GM21723 (cell line): ENCODE data around the gene PKMYT1.

Experiments
- ATAC-seq: cut with Tn5 transposase; IDR thresholded peaks from one replicate; pipeline ENCODE4 v1.9.1; 2021; ENCODE audit warnings: mild to moderate bottlenecking, moderate library complexity; ENCODE audit not compliant: unreplicated experiment

Gene PKMYT1

GRCh38 chr16:3000540-3000939 is 20.3 kb upstream of the PKMYT1 start:
- no peak for ATAC-seq

GRCh38 chr16:2999929-3000328 is 19.7 kb upstream of the PKMYT1 start:
- no peak for ATAC-seq

- ATAC-seq: no peak
Measured at GRCh38 chr16:2996298-2996697, 16.1 kb upstream of the PKMYT1 start.

GRCh38 chr16:2992383-2993081 is 12.3 kb upstream of the PKMYT1 start:
- ATAC-seq: no peak

- no peak for ATAC-seq
Measured at GRCh38 chr16:2991566-2992261, 11.5 kb upstream of the PKMYT1 start.

GRCh38 chr16:2990891-2991290 is 10.6 kb upstream of the PKMYT1 start:
- ATAC-seq: no peak

GRCh38 chr16:2988590-2989099 is 8.4 kb upstream of the PKMYT1 start:
- ATAC-seq: no peak

- ATAC-seq: no peak
Measured at GRCh38 chr16:2987833-2988232, 7.6 kb upstream of the PKMYT1 start.

- no peak for ATAC-seq
Measured at GRCh38 chr16:2987286-2987685, 7.0 kb upstream of the PKMYT1 start.

GRCh38 chr16:2986623-2987188 is 6.5 kb upstream of the PKMYT1 start:
- no peak for ATAC-seq

GRCh38 chr16:2985893-2986355 is 5.7 kb upstream of the PKMYT1 start:
- no peak for ATAC-seq

GRCh38 chr16:2985462-2985861 is 5.2 kb upstream of the PKMYT1 start:
- ATAC-seq: no peak

GRCh38 chr16:2983706-2984136 is 3.5 kb upstream of the PKMYT1 start:
- no peak for ATAC-seq

GRCh38 chr16:2982402-2982801 is 2.2 kb upstream of the PKMYT1 start:
- no peak for ATAC-seq

- no peak for ATAC-seq
Measured at GRCh38 chr16:2981899-2982250, 1.6 kb upstream of the PKMYT1 start.

GRCh38 chr16:2981177-2981898 is 1.1 kb upstream of the PKMYT1 start:
- ATAC-seq: no peak

GRCh38 chr16:2979669-2980226 is 498 bp downstream of the PKMYT1 start:
- ATAC-seq: peak; percentile 11

- ATAC-seq: no peak
Measured at GRCh38 chr16:2977440-2977839, 2.8 kb downstream of the PKMYT1 start.

GRCh38 chr16:2976673-2977072 is 3.6 kb downstream of the PKMYT1 start:
- no peak for ATAC-seq

- ATAC-seq: no peak
Measured at GRCh38 chr16:2976201-2976600, 4.0 kb downstream of the PKMYT1 start.
